IMR-90 (cell line): ENCODE results near the gene GLDC. TPM values are rescaled to one million over a fixed set of nuclear protein-coding genes. Genes with fewer than 3 reads are reported as not detected.

Experiments used
- ATAC-seq: fragments of 200-7000 bp; cut with Tn5 transposase; 2 replicates; pipeline ENCODE4 v1.9.1; 2020; ENCODE audit warnings: low read depth, mild to moderate bottlenecking, moderate library complexity
- BruUV-seq: library from RNA; stranded (reverse); fragments of 400-500 nt; replicated peaks from 2 replicates; lab custom pipeline; 2021; lab: Mats Ljungman, UMichigan
- CTCF ChIA-PET: fragments of 300-600 bp; formaldehyde crosslinking; extraction: SDS; loops from one replicate; lab custom pipeline; 2021; ENCODE audit warnings: antibody characterized with exemption; lab: Yijun Ruan, JAX
- POLR2A ChIA-PET: fragments of 300-600 bp; sonication (Branson Sonifier 250); formaldehyde crosslinking; loops from one replicate; lab custom pipeline; 2022; ENCODE audit warnings: antibody characterized with exemption; ENCODE audit not compliant: unreplicated experiment; lab: Charles Lee
- DNase-seq: peaks from one replicate; pipeline ENCODE4 v3.0.0; 2013
- H2AFZ ChIP-seq: replicated peaks from 2 replicates; pipeline ENCODE3; 2013; ENCODE audit warnings: low read length, mild to moderate bottlenecking; ENCODE audit not compliant: poor library complexity
- H2AK5ac ChIP-seq: 2 replicates; pipeline ENCODE4 v1.6.1; 2013; ENCODE audit warnings: low read depth, low read length, inconsistent platforms
- H2AK9ac ChIP-seq: replicated peaks from 2 replicates; pipeline ENCODE3; 2013; ENCODE audit warnings: mild to moderate bottlenecking, low read depth, low read length, moderate library complexity; ENCODE audit not compliant: poor library complexity
- H2BK120ac ChIP-seq: 2 replicates; pipeline ENCODE4 v1.6.1; 2013; ENCODE audit warnings: low read depth, low read length, inconsistent platforms
- H2BK15ac ChIP-seq: 3 replicates; pipeline ENCODE4 v1.6.1; 2013; ENCODE audit warnings: low read depth, low read length, inconsistent platforms
- H2BK20ac ChIP-seq: 2 replicates; pipeline ENCODE4 v1.6.1; 2013; ENCODE audit warnings: low read depth, mild to moderate bottlenecking, inconsistent platforms, low read length, moderate library complexity
- H2BK5ac ChIP-seq: 2 replicates; pipeline ENCODE4 v1.6.1; 2013; ENCODE audit warnings: mild to moderate bottlenecking, low read depth, low read length, inconsistent platforms; ENCODE audit not compliant: poor library complexity, severe bottlenecking
- H3K14ac ChIP-seq: replicated peaks from 2 replicates; pipeline ENCODE4 v1.6.1; 2013; ENCODE audit warnings: low read depth, low read length, inconsistent platforms
- H3K18ac ChIP-seq: 2 replicates; pipeline ENCODE4 v1.6.1; 2013; ENCODE audit warnings: low read depth, low read length, control low read depth
- H3K23ac ChIP-seq: 2 replicates; pipeline ENCODE4 v1.6.1; 2013; ENCODE audit warnings: low read depth, low read length, inconsistent platforms
- H3K27ac ChIP-seq: 2 replicates; pipeline ENCODE4 v1.5.1; 2013; ENCODE audit warnings: mild to moderate bottlenecking, control low read depth, low read length; ENCODE audit not compliant: insufficient read depth
- H3K27me3 ChIP-seq: 2 replicates; pipeline ENCODE4 v1.6.1; 2013; ENCODE audit warnings: low read length; ENCODE audit not compliant: control insufficient read depth, insufficient read depth
- H3K36me3 ChIP-seq: 2 replicates; pipeline ENCODE4 v1.6.1; 2013; ENCODE audit warnings: low read length, mixed read lengths; ENCODE audit not compliant: control insufficient read depth, insufficient read depth
- H3K4ac ChIP-seq: 2 replicates; pipeline ENCODE4 v1.6.1; 2013; ENCODE audit warnings: low read depth, low read length, inconsistent platforms
- H3K4me1 ChIP-seq: 2 replicates; pipeline ENCODE4 v1.6.1; 2013; ENCODE audit warnings: low read length, mixed read lengths; ENCODE audit not compliant: control insufficient read depth, insufficient read depth
- H3K4me2 ChIP-seq: 2 replicates; pipeline ENCODE4 v1.6.1; 2013; ENCODE audit warnings: low read depth, mild to moderate bottlenecking, control low read depth, low read length, moderate library complexity
- H3K4me3 ChIP-seq: 2 replicates; pipeline ENCODE4 v1.5.1; 2013; ENCODE audit warnings: low read depth, mild to moderate bottlenecking, control low read depth, low read length, moderate library complexity; ENCODE audit not compliant: insufficient read depth
- H3K56ac ChIP-seq: 2 replicates; pipeline ENCODE4 v1.6.1; 2013; ENCODE audit warnings: low read length, inconsistent platforms; ENCODE audit not compliant: insufficient read depth; ENCODE audit errors: extremely low read depth
- H3K79me1 ChIP-seq, 2 experiments: 2 replicates each; pipeline ENCODE4 v1.6.1; 2013; ENCODE audit warnings: low read length in 2 of 2, inconsistent platforms in 1 of 2, low read depth in 1 of 2
- H3K9ac ChIP-seq: 2 replicates; pipeline ENCODE4 v1.6.1; 2013; ENCODE audit warnings: low read depth, low read length, control low read depth
- H3K9me1 ChIP-seq: 2 replicates; pipeline ENCODE4 v1.6.1; 2013; ENCODE audit warnings: low read length, inconsistent platforms; ENCODE audit not compliant: insufficient read depth
- H3K9me3 ChIP-seq: 2 replicates; pipeline ENCODE4 v1.6.1; 2013; ENCODE audit warnings: low read length; ENCODE audit not compliant: control insufficient read depth, insufficient read depth
- H4K20me1 ChIP-seq: 2 replicates; pipeline ENCODE4 v1.6.1; 2013; ENCODE audit warnings: low read length, inconsistent platforms; ENCODE audit not compliant: insufficient read depth
- H4K5ac ChIP-seq: 2 replicates; pipeline ENCODE4 v1.6.1; 2013; ENCODE audit warnings: mild to moderate bottlenecking, low read depth, low read length, control low read depth
- H4K8ac ChIP-seq, 2 experiments: 2 replicates each; pipeline ENCODE4 v1.6.1; 2013; ENCODE audit warnings: low read depth in 2 of 2, low read length in 2 of 2, control low read depth in 1 of 2, inconsistent platforms in 1 of 2
- H4K91ac ChIP-seq: 2 replicates; pipeline ENCODE4 v1.6.1; 2013; ENCODE audit warnings: low read depth, low read length, inconsistent platforms; ENCODE audit not compliant: insufficient read depth
- BHLHE40 ChIP-seq: fragments of 150-350 bp; IDR thresholded peaks from 2 replicates; pipeline ENCODE4 v1.6.1; 2016; ENCODE audit warnings: mild to moderate bottlenecking, low read depth, low read length
- CEBPB ChIP-seq: IDR thresholded peaks from 2 replicates; pipeline ENCODE4 v1.6.1; 2012; ENCODE audit warnings: low read depth, low read length, improper control_type of control experiment
- CHD1 ChIP-seq: IDR thresholded peaks from 2 replicates; pipeline ENCODE4 v1.6.1; 2012; ENCODE audit warnings: low read depth, low read length, improper control_type of control experiment
- FOS ChIP-seq: fragments of 150-350 bp; IDR thresholded peaks from 2 replicates; pipeline ENCODE4 v1.6.1; 2016; ENCODE audit warnings: low read depth, low read length
- MAFK ChIP-seq: IDR thresholded peaks from 2 replicates; pipeline ENCODE4 v1.6.1; 2012; ENCODE audit warnings: low read depth, low read length, improper control_type of control experiment
- MAZ ChIP-seq: IDR thresholded peaks from 2 replicates; pipeline ENCODE4 v1.6.1; 2012; ENCODE audit warnings: low read depth, mild to moderate bottlenecking, low read length, improper control_type of control experiment, moderate library complexity, borderline replicate concordance
- MXI1 ChIP-seq: IDR thresholded peaks from 2 replicates; pipeline ENCODE4 v1.6.1; 2012; ENCODE audit warnings: low read depth, mild to moderate bottlenecking, low read length, moderate library complexity, borderline replicate concordance
- NFE2L2 ChIP-seq: fragments of 150-350 bp; IDR thresholded peaks from 2 replicates; pipeline ENCODE4 v1.6.1; 2016; ENCODE audit warnings: low read depth, mild to moderate bottlenecking, low read length
- POLR2A ChIP-seq: IDR thresholded peaks from 2 replicates; pipeline ENCODE4 v1.6.1; 2012; ENCODE audit warnings: mild to moderate bottlenecking, low read depth, low read length
- RFX5 ChIP-seq: IDR thresholded peaks from 2 replicates; pipeline ENCODE4 v1.8.0; 2012; ENCODE audit warnings: low read depth, mild to moderate bottlenecking, low read length, moderate library complexity
- WGBS, 2 experiments: methylation state at CpG; one replicate each; pipeline versions ENCODE4 v1.1.5 to v1.1.7; 2013; ENCODE audit warnings: missing lambda C conversion rate in 2 of 2; ENCODE audit not compliant: insufficient read length in 1 of 2; ENCODE audit errors: extremely low coverage in 2 of 2; 5-methylcytosine and 5-hydroxymethylcytosine counted together
- dilution Hi-C: fragments of 300-500 bp; cut with HindIII; formaldehyde crosslinking; loops from one replicate; pipeline ENCODE4 v1.14.3; 2018; ENCODE audit warnings: low sequenced_read_pairs; ENCODE audit not compliant: unreplicated experiment
- in situ Hi-C: fragments of 300-500 bp; cut with MboI; formaldehyde crosslinking; loops from 3 replicates; pipeline ENCODE4 v1.14.3; 2019; ENCODE audit warnings: low sequenced_read_pairs, inconsistent platforms, mixed read lengths
- intact Hi-C: fragments of 100-400 bp; cut with micrococcal nuclease; formaldehyde crosslinking; loops from 2 replicates; pipeline ENCODE4 v1.10.0; 2022
- polyA plus RNA-seq, 3 experiments: library from polyadenylated mRNA; depleted of rRNA; stranded (reverse); fragments of >200 nt; gene quantifications; 2 replicates each; pipeline ENCODE4 v1.2.3, GENCODE V29; 2012; ENCODE audit warnings: low replicate concordance in 1 of 3
- total RNA-seq: library from RNA; depleted of rRNA; stranded (reverse); fragments of >200 nt; gene quantifications from 2 replicates; pipeline ENCODE4 v1.2.3, GENCODE V29; 2012
- TF ChIP-seq, protein P1 (sequence below): fragments of 150-350 bp; IDR thresholded peaks from 2 replicates; pipeline ENCODE4 v1.6.1; 2017; ENCODE audit warnings: mild to moderate bottlenecking, antibody characterized with exemption, low read length, low read depth
- TF ChIP-seq, protein P2 (sequence below): conservative IDR thresholded peaks from 2 replicates; pipeline ENCODE4 v1.5.1; 2012; ENCODE audit warnings: mild to moderate bottlenecking, low read depth, low read length, improper control_type of control experiment

The GLDC gene
- total and polyA plus RNA-seq, 2 of the 4 experiments (the other 2 are of a cell fraction) = 0.36 to 0.50 TPM

DNA sequence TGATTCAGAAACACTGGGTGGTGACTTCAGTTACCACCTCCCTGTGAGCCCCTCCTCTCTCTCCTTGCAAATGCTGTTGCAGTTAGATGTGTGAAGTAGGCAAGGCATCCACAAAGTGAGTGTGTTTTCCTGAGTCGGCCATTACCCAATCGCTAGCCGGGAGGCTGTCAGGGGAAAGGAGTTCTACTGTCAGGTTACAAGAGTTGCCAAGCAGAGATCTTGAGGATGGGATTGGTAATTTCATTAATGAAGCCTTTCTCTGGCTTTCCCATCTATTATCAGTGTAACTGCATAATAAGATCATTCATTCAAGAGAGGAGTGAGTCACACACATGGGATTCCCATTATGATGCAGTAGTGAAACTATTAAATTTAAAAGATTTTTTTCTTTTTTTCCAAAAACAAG is 106.9 kb downstream of the GLDC start:
- Histone ChIP-seq H4K8ac (no peak overlapping the region), H4K5ac (no peak overlapping the region), H2BK5ac (no peak overlapping the region), H2BK15ac (no peak overlapping the region), H3K27me3 (no peaks in the 10 kb centered on the region), H3K9ac (no peak overlapping the region), H3K23ac (no peak overlapping the region), H2AFZ (peak overlapping the region; percentile 64), H3K14ac (no peak overlapping the region), H2AK9ac (no peak overlapping the region), H3K4me2 (peak overlapping the region; percentile 43; the same call in 1 of the 2 replicates), H2BK20ac (no peak overlapping the region), H3K9me3 (no peaks in the 10 kb centered on the region), H3K27ac (no peak overlapping the region), H2BK120ac (no peak overlapping the region), H3K18ac (no peak overlapping the region), H2AK5ac (no peak overlapping the region), H3K4me1 (0 out of 2 replicates have a peak, but pooled peaks cover 2% of the 10 kb centered on the region), H4K91ac (no peak overlapping the region), H3K4me3 (no peak overlapping the region), H3K9me1 (peaks cover 3% of the 10 kb centered on the region; the same call in 1 of the 2 replicates), H3K79me1 (no peaks in the 10 kb centered on the region), H3K36me3 (no peaks in the 10 kb centered on the region), H3K56ac (no peak overlapping the region), H4K20me1 (no peaks in the 10 kb centered on the region), H3K4ac (no peak overlapping the region)
- intact Hi-C loops (no loop called here), in situ Hi-C loops (no loop called here), dilution Hi-C loops (no loop called here)
- POLR2A ChIA-PET = no interaction called here
- TF ChIP-seq, protein P1, sequence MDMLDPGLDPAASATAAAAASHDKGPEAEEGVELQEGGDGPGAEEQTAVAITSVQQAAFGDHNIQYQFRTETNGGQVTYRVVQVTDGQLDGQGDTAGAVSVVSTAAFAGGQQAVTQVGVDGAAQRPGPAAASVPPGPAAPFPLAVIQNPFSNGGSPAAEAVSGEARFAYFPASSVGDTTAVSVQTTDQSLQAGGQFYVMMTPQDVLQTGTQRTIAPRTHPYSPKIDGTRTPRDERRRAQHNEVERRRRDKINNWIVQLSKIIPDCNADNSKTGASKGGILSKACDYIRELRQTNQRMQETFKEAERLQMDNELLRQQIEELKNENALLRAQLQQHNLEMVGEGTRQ = no peak
- no peak for TF ChIP-seq RFX5
- no peak for TF ChIP-seq MAFK
- peak; percentile 28; the same call in 1 of the 2 replicates for TF ChIP-seq FOS
- TF ChIP-seq NFE2L2 = no peak
- TF ChIP-seq POLR2A = no peak
- TF ChIP-seq MAZ = no peak
- peak; percentile 10; the same call in 1 of the 2 replicates for TF ChIP-seq CEBPB
- TF ChIP-seq, protein P2, sequence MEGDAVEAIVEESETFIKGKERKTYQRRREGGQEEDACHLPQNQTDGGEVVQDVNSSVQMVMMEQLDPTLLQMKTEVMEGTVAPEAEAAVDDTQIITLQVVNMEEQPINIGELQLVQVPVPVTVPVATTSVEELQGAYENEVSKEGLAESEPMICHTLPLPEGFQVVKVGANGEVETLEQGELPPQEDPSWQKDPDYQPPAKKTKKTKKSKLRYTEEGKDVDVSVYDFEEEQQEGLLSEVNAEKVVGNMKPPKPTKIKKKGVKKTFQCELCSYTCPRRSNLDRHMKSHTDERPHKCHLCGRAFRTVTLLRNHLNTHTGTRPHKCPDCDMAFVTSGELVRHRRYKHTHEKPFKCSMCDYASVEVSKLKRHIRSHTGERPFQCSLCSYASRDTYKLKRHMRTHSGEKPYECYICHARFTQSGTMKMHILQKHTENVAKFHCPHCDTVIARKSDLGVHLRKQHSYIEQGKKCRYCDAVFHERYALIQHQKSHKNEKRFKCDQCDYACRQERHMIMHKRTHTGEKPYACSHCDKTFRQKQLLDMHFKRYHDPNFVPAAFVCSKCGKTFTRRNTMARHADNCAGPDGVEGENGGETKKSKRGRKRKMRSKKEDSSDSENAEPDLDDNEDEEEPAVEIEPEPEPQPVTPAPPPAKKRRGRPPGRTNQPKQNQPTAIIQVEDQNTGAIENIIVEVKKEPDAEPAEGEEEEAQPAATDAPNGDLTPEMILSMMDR = no peak
- TF ChIP-seq BHLHE40 = no peak
- TF ChIP-seq MXI1 = no peak
- no peak for TF ChIP-seq CHD1
- no TSS peak for BruUV-seq
- ATAC-seq (peak; percentile 62), DNase-seq (peak; percentile 57)
- CTCF ChIA-PET = no interaction called here
- WGBS, 2 experiments = no CpG with 5 or more reads among the region's 3 CpGs
